HUES6 (cell line): ENCODE data around the gene PADI1.
"Not testable (repeated sequence)": the region's sequence is repeated elsewhere in the genome, so short reads cannot be mapped to it uniquely, and the experiment has no call there.

Experiments
- H3K27ac ChIP-seq: 2 replicates; pipeline ENCODE4 v1.7.0; 2013; ENCODE audit warnings: low read depth, mild to moderate bottlenecking, low read length, inconsistent platforms
- H3K27me3 ChIP-seq: 2 replicates; pipeline ENCODE4 v1.6.1; 2013; ENCODE audit warnings: low read length; ENCODE audit not compliant: control insufficient read depth, insufficient read depth
- H3K36me3 ChIP-seq: 2 replicates; pipeline ENCODE4 v1.6.1; 2013; ENCODE audit warnings: low read length; ENCODE audit not compliant: control insufficient read depth, insufficient read depth
- H3K4me1 ChIP-seq: 2 replicates; pipeline ENCODE4 v1.6.1; 2013; ENCODE audit warnings: low read length; ENCODE audit not compliant: control insufficient read depth, insufficient read depth
- H3K4me3 ChIP-seq: 2 replicates; pipeline ENCODE4 v1.5.1; 2013; ENCODE audit warnings: low read depth, low read length
- H3K9ac ChIP-seq: one replicate; pipeline ENCODE4 v1.6.1; 2013; ENCODE audit warnings: mild to moderate bottlenecking, low read length
- H3K9me3 ChIP-seq: 2 replicates; pipeline ENCODE4 v1.6.1; 2013; ENCODE audit warnings: low read depth, low read length; ENCODE audit not compliant: control insufficient read depth, insufficient read depth

The PADI1 gene

DNA sequence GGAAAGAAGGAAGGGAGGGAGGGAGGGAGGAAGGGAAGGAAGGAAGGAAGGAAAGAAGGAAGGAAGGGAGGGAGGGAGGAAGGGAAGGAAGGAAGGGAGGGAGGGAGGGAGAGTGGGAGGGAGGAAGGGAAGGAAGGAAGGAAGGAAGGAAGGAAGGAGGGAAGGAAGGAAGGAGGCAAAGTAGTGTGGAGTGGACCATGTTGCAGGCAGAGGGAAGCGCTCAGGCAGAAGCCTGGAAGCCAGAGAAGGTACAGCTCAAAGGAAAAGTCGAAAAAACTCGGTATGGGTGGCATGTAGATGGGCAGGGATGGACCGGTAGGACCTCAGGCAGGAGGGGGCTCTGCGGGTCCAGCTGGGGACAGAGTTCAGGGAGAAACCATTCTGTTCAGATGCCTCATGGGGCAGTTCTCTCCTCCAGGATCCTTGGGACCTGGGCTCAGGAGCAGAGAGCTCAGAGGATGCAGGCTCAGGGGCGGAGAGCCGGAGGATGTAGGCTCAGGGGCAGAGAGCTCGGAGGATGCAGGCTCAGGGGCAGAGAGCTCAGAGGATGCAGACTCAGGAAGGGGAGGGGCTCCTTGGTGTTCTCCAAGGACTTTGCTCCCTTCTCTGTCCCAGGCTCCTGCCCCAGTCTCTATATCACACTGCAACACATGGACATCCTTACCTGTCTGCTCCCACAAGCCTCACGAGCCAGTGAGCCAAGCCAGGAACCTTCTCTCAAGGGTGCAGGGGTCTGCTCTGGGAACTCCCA, 30.4 kb downstream of the PADI1 start:
- no peaks in the 10 kb centered on the region for H3K9me3 ChIP-seq
- H3K4me1 ChIP-seq = peaks cover 5% of the 10 kb centered on the region; the same call in 1 of the 2 replicates
- H3K36me3 ChIP-seq = no peaks in the 10 kb centered on the region
- no peak overlapping the region for H3K9ac ChIP-seq
- H3K4me3 ChIP-seq = no peak overlapping the region
- no peak overlapping the region for H3K27ac ChIP-seq
- no peaks in the 10 kb centered on the region for H3K27me3 ChIP-seq

DNA sequence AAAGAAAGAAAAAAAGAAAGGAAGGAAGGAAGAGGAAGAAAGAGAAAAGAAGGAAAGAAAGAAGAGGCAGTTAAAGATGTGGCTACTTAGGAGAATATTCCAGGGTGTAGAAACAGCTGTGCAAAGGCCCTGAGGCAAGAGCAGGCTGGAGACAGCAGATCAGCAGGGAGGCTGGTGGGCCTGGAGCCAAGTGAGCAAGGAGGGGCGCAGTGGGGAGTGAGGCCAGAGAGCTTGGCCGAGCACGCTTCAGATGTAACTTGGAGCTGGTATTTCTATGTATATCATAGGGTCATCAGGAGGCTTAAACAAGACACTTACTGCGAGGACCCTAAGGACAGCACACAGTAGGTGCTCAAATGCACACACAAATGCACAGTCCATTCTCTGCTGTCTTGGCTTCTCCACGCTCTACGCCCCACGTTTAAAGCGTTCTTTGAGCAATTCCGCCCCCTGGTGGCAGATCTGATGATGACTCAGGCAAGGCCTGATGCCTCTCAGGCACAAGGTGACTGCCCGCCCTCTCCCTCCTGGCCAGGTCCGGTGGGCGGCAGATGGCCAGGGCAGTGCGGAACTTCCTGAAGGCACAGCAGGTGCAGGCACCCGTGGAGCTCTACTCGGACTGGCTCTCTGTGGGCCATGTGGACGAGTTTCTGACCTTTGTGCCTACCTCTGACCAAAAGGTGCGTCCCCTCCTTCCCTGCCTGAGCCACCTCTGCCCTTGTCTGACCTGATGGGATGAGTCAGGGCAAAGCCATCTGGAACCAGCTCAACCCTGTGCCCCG, 32.0 kb downstream of the PADI1 start:
- Histone ChIP-seq H3K27ac (no peak overlapping the region), H3K27me3 (no peaks in the 10 kb centered on the region), H3K9ac (no peak overlapping the region), H3K4me3 (no peak overlapping the region), H3K4me1 (peaks cover 5% of the 10 kb centered on the region; the same call in 1 of the 2 replicates), H3K36me3 (no peaks in the 10 kb centered on the region), H3K9me3 (no peaks in the 10 kb centered on the region)

DNA sequence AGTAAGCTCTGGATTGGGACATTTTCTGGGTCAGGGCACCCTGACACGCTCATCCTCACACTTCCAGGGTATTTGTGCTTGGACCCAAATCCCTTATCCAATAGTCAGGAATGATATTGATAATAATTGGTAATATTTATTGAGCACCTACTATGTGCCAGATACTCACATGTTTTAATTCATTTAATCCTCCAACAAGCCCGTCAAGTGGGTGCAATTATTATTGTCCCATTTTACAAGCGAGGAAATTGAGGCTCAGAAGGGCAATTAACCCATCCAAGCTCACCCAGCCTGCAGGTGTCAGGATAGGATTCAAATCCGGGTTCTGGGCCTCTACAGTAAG, 32.6 kb downstream of the PADI1 start:
- H3K27me3 ChIP-seq = no peaks in the 10 kb centered on the region
- peaks cover 5% of the 10 kb centered on the region; the same call in 1 of the 2 replicates for H3K4me1 ChIP-seq
- H3K36me3 ChIP-seq = no peaks in the 10 kb centered on the region
- no peak overlapping the region for H3K9ac ChIP-seq
- H3K9me3 ChIP-seq = no peaks in the 10 kb centered on the region
- H3K27ac ChIP-seq = no peak overlapping the region
- no peak overlapping the region for H3K4me3 ChIP-seq

DNA sequence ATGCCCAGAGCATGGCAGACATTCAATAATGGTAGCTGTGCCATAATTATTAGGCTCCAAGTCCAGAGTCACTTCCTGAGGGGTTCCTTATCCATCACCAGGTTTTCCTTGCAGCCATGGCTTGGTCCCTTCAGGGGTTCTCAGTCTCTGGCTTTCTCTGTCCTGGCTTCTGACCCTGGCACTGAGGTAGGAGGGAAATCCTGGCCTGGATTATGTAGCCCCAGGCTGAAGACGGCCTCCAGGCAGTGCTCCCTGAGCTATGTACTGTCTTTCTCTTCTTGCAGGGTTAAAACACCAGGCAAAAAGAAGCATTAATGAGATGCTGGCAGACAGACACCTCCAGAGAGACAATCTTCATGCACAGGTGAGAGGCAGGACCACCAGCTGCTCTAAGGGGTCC, 34.5 kb downstream of the PADI1 start:
- Histone ChIP-seq H3K4me1 (peaks cover 5% of the 10 kb centered on the region; the same call in 1 of the 2 replicates), H3K9me3 (no peaks in the 10 kb centered on the region), H3K4me3 (no peak overlapping the region), H3K36me3 (no peaks in the 10 kb centered on the region), H3K9ac (no peak overlapping the region), H3K27ac (no peak overlapping the region), H3K27me3 (no peaks in the 10 kb centered on the region)

DNA sequence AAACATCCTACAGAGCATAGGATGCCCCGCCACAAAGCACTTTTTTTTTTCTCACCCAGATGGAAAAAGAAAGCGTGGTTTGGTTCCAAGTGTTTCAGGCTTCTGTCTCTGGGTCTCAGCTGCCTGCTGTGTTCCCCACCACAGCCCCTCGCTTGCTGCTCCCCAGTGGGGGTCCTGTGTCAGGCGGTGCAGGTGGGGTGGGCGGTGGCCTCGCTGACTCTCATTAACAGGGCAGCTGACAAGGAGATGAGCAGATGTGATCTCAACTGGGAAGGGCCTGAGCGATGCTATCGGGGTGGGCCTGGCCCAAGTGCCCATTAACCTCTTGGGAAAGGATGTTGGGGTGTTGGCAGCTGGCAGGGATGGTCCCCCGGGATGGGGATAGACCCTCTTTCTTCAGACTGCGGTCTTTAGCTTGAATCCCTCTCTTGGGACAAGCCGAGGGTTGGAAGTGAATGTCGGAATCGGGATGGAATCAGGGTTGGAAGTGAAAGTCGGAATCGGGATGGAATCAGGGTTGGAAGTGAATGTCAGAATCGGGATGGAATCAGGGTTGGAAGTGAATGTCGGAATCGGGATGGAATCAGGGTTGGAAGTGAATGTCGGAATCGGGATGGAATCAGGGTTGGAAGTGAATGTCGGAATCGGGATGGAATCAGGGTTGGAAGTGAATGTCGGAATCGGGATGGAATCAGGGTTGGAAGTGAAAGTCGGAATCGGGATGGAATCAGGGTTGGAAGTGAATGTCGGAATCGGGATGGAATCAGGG, 36.3 kb downstream of the PADI1 start:
- not testable (repeated sequence) for H3K36me3 ChIP-seq, H3K4me3 ChIP-seq, H3K9me3 ChIP-seq, H3K27me3 ChIP-seq, H3K27ac ChIP-seq, H3K9ac ChIP-seq
- H3K4me1 ChIP-seq = peaks cover 18% of the 10 kb centered on the region; the same call in 1 of the 2 replicates

DNA sequence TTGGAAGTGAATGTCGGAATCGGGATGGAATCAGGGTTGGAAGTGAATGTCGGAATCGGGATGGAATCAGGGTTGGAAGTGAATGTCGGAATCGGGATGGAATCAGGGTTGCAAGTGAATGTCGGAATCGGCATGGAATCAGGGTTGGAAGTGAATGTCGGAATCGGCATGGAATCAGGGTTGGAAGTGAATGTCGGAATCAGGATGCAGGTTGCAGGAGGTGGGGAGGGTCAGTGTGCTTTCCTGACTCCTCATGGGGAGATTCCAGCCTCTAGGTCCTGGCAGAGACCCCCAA, 36.8 kb downstream of the PADI1 start:
- H3K27ac ChIP-seq, H3K9ac ChIP-seq, H3K27me3 ChIP-seq, H3K9me3 ChIP-seq, H3K4me3 ChIP-seq, H3K36me3 ChIP-seq: not testable (repeated sequence)
- peaks cover 18% of the 10 kb centered on the region; the same call in 1 of the 2 replicates for H3K4me1 ChIP-seq

DNA sequence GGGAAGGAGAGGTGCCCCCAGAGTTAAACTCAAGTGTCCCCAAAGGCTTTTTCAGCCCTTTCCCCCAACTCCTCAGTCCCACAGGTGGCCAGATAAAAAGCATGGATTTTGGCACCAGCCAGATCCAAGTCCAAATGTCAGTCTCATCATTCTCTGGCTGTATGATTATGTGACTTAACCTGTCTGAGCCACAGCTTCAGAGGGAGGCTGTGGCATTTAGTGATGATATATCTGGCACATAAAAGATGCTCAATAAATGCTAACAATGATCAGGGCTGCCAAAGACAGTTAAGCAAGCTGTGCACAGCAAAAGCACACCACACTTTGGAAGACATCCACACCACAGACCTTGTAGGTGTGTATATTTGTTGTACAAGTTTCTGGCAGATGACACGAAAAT, 38.3 kb downstream of the PADI1 start:
- Histone ChIP-seq H3K27ac (no peak overlapping the region), H3K27me3 (no peaks in the 10 kb centered on the region), H3K9me3 (no peaks in the 10 kb centered on the region), H3K36me3 (no peaks in the 10 kb centered on the region), H3K4me1 (peaks cover 18% of the 10 kb centered on the region; the same call in 1 of the 2 replicates), H3K9ac (no peak overlapping the region), H3K4me3 (no peak overlapping the region)

DNA sequence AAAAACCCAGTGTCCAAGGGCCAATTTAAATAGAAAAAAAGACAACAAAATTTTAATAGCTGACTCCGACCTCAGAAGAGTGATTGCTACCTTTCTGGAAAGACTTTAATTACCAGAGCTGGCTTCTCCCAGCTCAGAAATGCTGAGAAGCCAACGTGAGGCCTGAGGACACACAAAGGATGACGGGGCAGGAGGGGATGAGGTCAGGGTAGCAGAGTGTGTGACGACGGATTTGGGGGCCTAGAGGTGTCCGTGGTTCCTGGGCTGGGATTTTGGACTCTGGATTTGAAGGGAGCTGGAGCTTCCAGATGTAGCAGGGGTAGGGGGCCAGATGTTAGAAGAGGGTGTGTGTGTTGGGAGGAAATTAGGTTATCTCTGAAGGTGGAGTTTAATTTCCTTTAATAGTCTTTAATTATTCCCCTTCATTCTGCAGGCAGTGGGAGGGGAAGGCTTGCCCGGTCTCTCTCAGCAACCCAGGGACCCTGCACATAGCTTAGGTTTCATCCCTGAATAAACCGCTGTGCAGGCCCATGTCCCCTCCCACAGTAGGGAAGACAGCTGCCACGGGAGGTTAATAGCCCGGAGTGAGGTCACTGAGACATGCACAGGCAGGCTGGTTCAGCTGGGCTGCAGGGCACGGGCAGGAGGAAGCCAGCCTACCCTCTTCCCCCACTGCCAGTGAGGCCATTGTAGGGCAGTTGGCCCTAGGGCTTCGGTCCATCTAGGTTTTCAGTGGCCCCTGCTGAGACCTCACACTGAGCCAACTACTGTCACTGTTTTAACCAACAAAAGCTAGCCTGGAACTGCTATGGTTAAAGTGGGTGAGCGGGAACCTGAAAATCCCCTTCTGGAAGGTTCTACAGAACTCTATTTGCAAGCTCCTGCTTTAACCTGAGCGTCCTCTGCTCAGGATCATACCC, 40.2 kb downstream of the PADI1 start:
- Histone ChIP-seq H3K9me3 (no peaks in the 10 kb centered on the region), H3K27me3 (no peaks in the 10 kb centered on the region), H3K9ac (no peak overlapping the region), H3K36me3 (no peaks in the 10 kb centered on the region), H3K4me1 (peaks cover 13% of the 10 kb centered on the region; the same call in 1 of the 2 replicates), H3K27ac (no peak overlapping the region), H3K4me3 (no peak overlapping the region)

DNA sequence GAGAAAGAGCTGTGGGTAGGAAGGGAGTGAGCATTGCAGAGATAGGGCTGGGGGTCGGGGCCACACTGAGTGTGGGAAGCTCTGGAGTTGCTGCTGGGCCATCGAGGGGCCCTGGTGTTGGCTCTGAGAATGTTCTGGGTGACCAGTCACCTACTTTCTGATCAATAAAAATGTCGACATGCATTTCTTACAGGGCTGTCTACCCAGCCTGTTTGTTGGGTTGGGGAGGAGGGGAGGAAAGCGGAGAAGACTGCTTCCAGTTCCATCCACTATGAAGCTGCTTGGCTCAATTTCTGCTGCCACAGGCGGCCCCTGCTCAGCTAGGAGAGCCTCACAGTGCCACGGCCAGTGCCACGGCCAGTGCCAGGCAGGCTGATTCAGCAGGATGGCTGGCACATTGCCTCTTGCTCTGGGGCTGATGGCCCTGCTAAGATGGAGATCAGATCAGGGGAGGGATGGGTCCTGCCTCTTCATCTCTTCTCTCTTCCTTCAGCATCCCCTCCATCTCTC, 40.9 kb downstream of the PADI1 start:
- H3K4me1 ChIP-seq = peaks cover 13% of the 10 kb centered on the region; the same call in 1 of the 2 replicates
- no peak overlapping the region for H3K9ac ChIP-seq
- H3K27ac ChIP-seq = no peak overlapping the region
- H3K9me3 ChIP-seq = no peaks in the 10 kb centered on the region
- no peak overlapping the region for H3K4me3 ChIP-seq
- H3K36me3 ChIP-seq = no peaks in the 10 kb centered on the region
- no peaks in the 10 kb centered on the region for H3K27me3 ChIP-seq

DNA sequence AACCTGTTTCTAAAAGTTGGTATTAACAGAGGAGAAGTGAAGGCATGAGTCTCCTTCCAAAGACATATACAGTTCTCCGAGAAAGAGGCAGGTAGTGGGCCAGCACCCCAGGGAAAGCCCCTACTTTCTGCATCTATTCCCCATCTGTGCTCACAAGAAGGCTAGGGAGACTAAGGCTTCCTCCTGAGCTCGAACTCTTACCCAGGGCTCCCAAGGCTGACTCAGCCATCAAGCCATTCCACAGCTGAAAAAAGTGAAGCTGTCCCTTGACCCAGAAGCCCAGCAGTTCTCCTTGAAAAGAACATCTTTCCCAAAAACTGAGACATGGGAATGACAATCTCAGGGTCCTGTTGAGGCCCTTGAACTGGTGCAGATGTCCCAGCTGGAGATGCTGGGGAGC, 42.0 kb downstream of the PADI1 start:
- Histone ChIP-seq H3K9me3 (no peaks in the 10 kb centered on the region), H3K27ac (no peak overlapping the region), H3K4me1 (peaks cover 19% of the 10 kb centered on the region), H3K27me3 (no peaks in the 10 kb centered on the region), H3K36me3 (no peaks in the 10 kb centered on the region), H3K4me3 (no peak overlapping the region), H3K9ac (no peak overlapping the region)
